ENCODE data around the gene MPST.
A peak's percentile ranks its signal among the peaks of the same experiment; 100 is the strongest.

The MPST gene

GRCh38 chr22:37052386-37053309 lies 33.1 kb downstream of the MPST start:
- TF ChIP-seq MAX (IDR thresholded peaks at IDR 0.05; ENCODE audit: low read depth, low read length) (no peak), MYC (IDR thresholded peaks at IDR 0.05; ENCODE audit: low read depth, low read length) (no peak), POLR2A (IDR thresholded peaks at IDR 0.05; ENCODE audit: extremely low read depth, insufficient read length) (no peak), CTCF (IDR thresholded peaks at IDR 0.05; ENCODE audit: low read depth, low read length) (no peak)

GRCh38 chr22:37053310-37054055 lies 33.9 kb downstream of the MPST start:
- no peak overlapping the region for H3K4me3 ChIP-seq (ENCODE audit: low read depth, low read length)
- no peak for DNase-seq (ENCODE audit: low read depth)
- TF ChIP-seq CTCF (IDR thresholded peaks at IDR 0.05; ENCODE audit: low read depth, low read length) (no peak), MAX (IDR thresholded peaks at IDR 0.05; ENCODE audit: low read depth, low read length) (no peak), POLR2A (IDR thresholded peaks at IDR 0.05; ENCODE audit: extremely low read depth, insufficient read length) (no peak)

More at GRCh38 chr22:37052386-37053309, 33.1 kb downstream of the MPST start:
- no peak for DNase-seq (ENCODE audit: low read depth)
- H3K4me3 ChIP-seq (ENCODE audit: low read depth, low read length), result no peak overlapping the region

- peak; percentile 28 for DNase-seq (ENCODE audit: low read depth)
- TF ChIP-seq CTCF (IDR thresholded peaks at IDR 0.05; ENCODE audit: low read depth, low read length), result no peak
- no peak for TF ChIP-seq MAX (IDR thresholded peaks at IDR 0.05; ENCODE audit: low read depth, low read length)
- TF ChIP-seq POLR2A (IDR thresholded peaks at IDR 0.05; ENCODE audit: extremely low read depth, insufficient read length), result no peak
- H3K4me3 ChIP-seq (ENCODE audit: low read depth, low read length), result no peak overlapping the region
Observed at GRCh38 chr22:37054056-37054395, 34.5 kb downstream of the MPST start.

GRCh38 chr22:37054600-37055365 lies 35.2 kb downstream of the MPST start:
- H3K4me3 ChIP-seq (ENCODE audit: low read depth, low read length), result no peak overlapping the region
- DNase-seq (ENCODE audit: low read depth), result no peak
- TF ChIP-seq POLR2A (IDR thresholded peaks at IDR 0.05; ENCODE audit: extremely low read depth, insufficient read length) (no peak), CTCF (IDR thresholded peaks at IDR 0.05; ENCODE audit: low read depth, low read length) (no peak), MAX (IDR thresholded peaks at IDR 0.05; ENCODE audit: low read depth, low read length) (no peak), MYC (IDR thresholded peaks at IDR 0.05; ENCODE audit: low read depth, low read length) (no peak)

- DNase-seq (ENCODE audit: low read depth), result no peak
- H3K4me3 ChIP-seq (ENCODE audit: low read depth, low read length), result no peak overlapping the region
- TF ChIP-seq MAX (IDR thresholded peaks at IDR 0.05; ENCODE audit: low read depth, low read length) (no peak), POLR2A (IDR thresholded peaks at IDR 0.05; ENCODE audit: extremely low read depth, insufficient read length) (no peak), CTCF (IDR thresholded peaks at IDR 0.05; ENCODE audit: low read depth, low read length) (no peak), MYC (IDR thresholded peaks at IDR 0.05; ENCODE audit: low read depth, low read length) (no peak)
Observed at GRCh38 chr22:37056246-37056645, 36.7 kb downstream of the MPST start.

Data from NB4 (cell line).